Sigmoid colon (tissue), 7 donors: Measurements from ENCODE around the gene LRCH4. TPM values are rescaled to one million over a fixed set of nuclear protein-coding genes. Genes with fewer than 3 reads are reported as not detected.
"Not testable (repeated sequence)": the region's sequence is repeated elsewhere in the genome, so short reads cannot be mapped to it uniquely, and the experiment has no call there.

Experiments used
- DNase-seq: peaks from one replicate; pipeline ENCODE4 v3.0.0-alpha.2; 2019
- H3K27ac ChIP-seq, 4 donors: fragments of 200-600 bp; sonication (generic); one replicate each; pipeline ENCODE4 v1.5.1; 2016 to 2019; ENCODE audit warnings: mild to moderate bottlenecking in 1 of 4
- H3K27me3 ChIP-seq, 3 donors: fragments of 200-600 bp; sonication (generic); one replicate each; pipeline ENCODE4 v1.5.1; 2019; ENCODE audit warnings: mild to moderate bottlenecking in 1 of 3
- H3K36me3 ChIP-seq, 4 donors: fragments of 200-600 bp; sonication (generic); one replicate each; pipeline ENCODE4 v1.5.1; 2016 to 2019
- H3K4me1 ChIP-seq, 4 donors: fragments of 200-600 bp; sonication (generic); one replicate each; pipeline ENCODE4 v1.5.1; 2017 to 2019
- H3K4me3 ChIP-seq, 4 donors: fragments of 200-600 bp; sonication (generic); one replicate each; pipeline ENCODE4 v1.5.1; 2017 to 2019; ENCODE audit warnings: mild to moderate bottlenecking in 2 of 4, moderate library complexity in 1 of 4
- H3K9me3 ChIP-seq, 4 donors: fragments of 200-600 bp in 3 of 4; sonication (generic) in 3 of 4; one replicate each; pipeline versions ENCODE4 v1.5.1 to v1.6.1; 2013 to 2019
- EP300 ChIP-seq, 4 donors: sonication (generic); formaldehyde crosslinking; IDR thresholded peaks; one replicate each; pipeline ENCODE4 v1.6.1; 2017; ENCODE audit warnings: antibody characterized with exemption in 4 of 4
- POLR2A ChIP-seq, 2 donors: fragments of 450-650 bp; IDR thresholded peaks; one replicate each; pipeline ENCODE4 v1.6.1; 2016; ENCODE audit warnings: antibody characterized with exemption in 2 of 2, mild to moderate bottlenecking in 2 of 2, moderate library complexity in 2 of 2
- POLR2AphosphoS5 ChIP-seq, 4 donors: sonication (generic); formaldehyde crosslinking; IDR thresholded peaks; one replicate each; pipeline ENCODE4 v1.6.1; 2017; ENCODE audit warnings: antibody characterized with exemption in 4 of 4
- WGBS, 2 donors: extraction: QIAGEN DNeasy Blood & Tissue Kit; methylation state at CpG; one replicate each; pipeline ENCODE4 v1.1.7; 2013; 5-methylcytosine and 5-hydroxymethylcytosine counted together
- intact Hi-C: fragments of 100-400 bp; cut with DNase I; formaldehyde crosslinking; loops from one replicate; pipeline ENCODE4 v1.15.1; 2023
- polyA plus RNA-seq, 3 donors: library from polyadenylated mRNA; stranded (reverse); fragments of 200-250 nt; gene quantifications; one replicate each; pipeline ENCODE4 v1.2.3, GENCODE V29; 2013
- total RNA-seq, 4 donors: library from RNA; depleted of rRNA; stranded (reverse); fragments of >200 nt; gene quantifications; one replicate each; pipeline ENCODE4 v1.1.0, GENCODE V29; 2016
- TF ChIP-seq, protein P1 (sequence below), 4 experiments: fragments of 450-650 bp in 3 of 4; fragments of 200-600 bp in 1 of 4; IDR thresholded peaks; one replicate each; pipeline ENCODE4 v1.5.1; 2016 to 2019; ENCODE audit warnings: antibody characterized with exemption in 4 of 4, mild to moderate bottlenecking in 3 of 4, moderate library complexity in 2 of 4
- donor health status: healthy with polysubstance abuse.
- donor health status: Bipolar disorder and iron deficiency.
- donor health status: healthy.

LRCH4 gene
- total and polyA plus RNA-seq, 7 donors: 28.2 to 92.3 (median 40.7) TPM

DNA sequence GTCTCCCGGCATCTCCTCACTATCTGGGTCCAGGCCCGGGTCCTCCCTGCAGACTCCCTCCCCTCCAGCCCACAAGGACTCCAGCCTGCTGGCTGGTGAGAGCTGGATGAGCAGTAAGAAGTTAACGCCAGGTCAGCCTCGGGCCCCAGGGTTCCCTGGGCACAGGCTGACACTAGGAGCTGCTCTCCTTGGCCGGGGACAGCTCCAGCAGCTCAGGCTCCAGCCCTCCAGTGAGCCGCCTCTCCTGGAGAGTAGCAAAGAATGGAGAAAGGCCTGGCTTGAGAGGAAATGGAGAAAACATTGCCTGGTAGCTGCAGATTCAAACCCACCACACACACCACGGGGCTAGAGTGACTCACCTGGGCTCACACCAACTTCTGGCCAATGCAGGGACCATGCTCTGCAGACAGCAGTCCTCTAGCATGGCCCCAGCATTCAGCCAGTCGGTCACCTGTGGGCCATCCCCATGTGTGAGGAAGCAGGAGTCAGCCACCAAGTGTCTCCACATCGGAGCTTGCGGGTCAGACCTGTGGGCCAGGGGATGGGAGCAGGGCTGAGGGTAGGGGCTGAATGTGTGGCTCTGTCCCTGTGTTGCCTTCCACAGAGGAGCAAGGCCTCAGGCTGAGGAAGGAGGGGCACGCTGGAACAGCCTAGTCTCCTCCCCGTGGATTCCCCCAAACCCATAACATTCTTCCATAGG, 18.7 kb downstream of the LRCH4 start:
- intact Hi-C loops: no loop called here
- Histone ChIP-seq H3K4me3 (no peak overlapping the region), H3K4me1 (peaks cover 2 to 14% (median 12%) of the 10 kb centered on the region in 4 donors), H3K36me3 (peaks cover 0 to 12% (median 5%) of the 10 kb centered on the region in 4 donors), H3K9me3 (no peaks in the 10 kb centered on the region), H3K27ac (no peak overlapping the region), H3K27me3 (peaks cover 0 to 27% (median 2%) of the 10 kb centered on the region in 3 donors)
- WGBS, 2 donors: 81% methylated on average over 12 of the region's 12 CpGs
- TF ChIP-seq POLR2AphosphoS5 (IDR thresholded peaks at IDR 0.05) (no peak), EP300 (IDR thresholded peaks at IDR 0.05) (no peak), POLR2A (IDR thresholded peaks at IDR 0.05) (no peak)
- TF ChIP-seq, protein P1, sequence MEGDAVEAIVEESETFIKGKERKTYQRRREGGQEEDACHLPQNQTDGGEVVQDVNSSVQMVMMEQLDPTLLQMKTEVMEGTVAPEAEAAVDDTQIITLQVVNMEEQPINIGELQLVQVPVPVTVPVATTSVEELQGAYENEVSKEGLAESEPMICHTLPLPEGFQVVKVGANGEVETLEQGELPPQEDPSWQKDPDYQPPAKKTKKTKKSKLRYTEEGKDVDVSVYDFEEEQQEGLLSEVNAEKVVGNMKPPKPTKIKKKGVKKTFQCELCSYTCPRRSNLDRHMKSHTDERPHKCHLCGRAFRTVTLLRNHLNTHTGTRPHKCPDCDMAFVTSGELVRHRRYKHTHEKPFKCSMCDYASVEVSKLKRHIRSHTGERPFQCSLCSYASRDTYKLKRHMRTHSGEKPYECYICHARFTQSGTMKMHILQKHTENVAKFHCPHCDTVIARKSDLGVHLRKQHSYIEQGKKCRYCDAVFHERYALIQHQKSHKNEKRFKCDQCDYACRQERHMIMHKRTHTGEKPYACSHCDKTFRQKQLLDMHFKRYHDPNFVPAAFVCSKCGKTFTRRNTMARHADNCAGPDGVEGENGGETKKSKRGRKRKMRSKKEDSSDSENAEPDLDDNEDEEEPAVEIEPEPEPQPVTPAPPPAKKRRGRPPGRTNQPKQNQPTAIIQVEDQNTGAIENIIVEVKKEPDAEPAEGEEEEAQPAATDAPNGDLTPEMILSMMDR (IDR thresholded peaks at IDR 0.05): no peak
- DNase-seq: no peak

DNA sequence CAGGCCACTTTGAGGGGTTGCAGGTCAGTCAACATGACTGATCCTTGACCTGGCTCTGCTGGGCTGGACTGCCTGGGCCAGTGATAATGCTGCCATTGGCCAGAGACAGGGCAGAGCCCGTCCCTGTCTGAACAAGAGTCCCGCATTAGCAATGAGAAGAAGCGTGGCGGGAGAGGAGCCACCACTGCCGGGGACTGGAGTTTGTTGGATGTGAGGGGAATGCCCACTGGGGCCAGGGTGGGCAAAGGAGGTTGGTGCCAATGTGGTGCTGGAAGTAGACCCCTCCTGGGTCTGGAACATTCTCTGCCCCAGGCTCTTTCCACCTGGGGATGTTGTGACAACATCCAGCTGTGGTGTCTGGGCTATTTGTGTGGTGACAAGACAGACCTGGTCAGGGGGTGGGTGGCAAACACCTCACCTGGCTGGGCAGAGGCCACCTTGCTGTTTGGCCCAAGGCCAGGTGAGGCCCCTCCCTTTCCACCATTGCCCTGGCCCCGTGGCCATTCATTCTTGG, 19.9 kb downstream of the LRCH4 start:
- H3K4me3 ChIP-seq: no peak overlapping the region
- H3K36me3 ChIP-seq: peaks cover 0 to 18% (median 5%) of the 10 kb centered on the region in 4 donors
- WGBS, 2 donors: 83 to 88% methylated on average over 6 of the region's 6 CpGs
- TF ChIP-seq POLR2A (IDR thresholded peaks at IDR 0.05) (no peak), EP300 (IDR thresholded peaks at IDR 0.05) (no peak), POLR2AphosphoS5 (IDR thresholded peaks at IDR 0.05) (no peak)
- TF ChIP-seq, protein P1 (IDR thresholded peaks at IDR 0.05): no peak
- peaks cover 0 to 17% (median 2%) of the 10 kb centered on the region in 3 donors for H3K27me3 ChIP-seq
- no peak overlapping the region for H3K27ac ChIP-seq
- no peak for DNase-seq
- no peaks in the 10 kb centered on the region for H3K9me3 ChIP-seq
- intact Hi-C loops: no loop called here
- H3K4me1 ChIP-seq: peaks cover 2 to 14% (median 12%) of the 10 kb centered on the region in 4 donors

DNA sequence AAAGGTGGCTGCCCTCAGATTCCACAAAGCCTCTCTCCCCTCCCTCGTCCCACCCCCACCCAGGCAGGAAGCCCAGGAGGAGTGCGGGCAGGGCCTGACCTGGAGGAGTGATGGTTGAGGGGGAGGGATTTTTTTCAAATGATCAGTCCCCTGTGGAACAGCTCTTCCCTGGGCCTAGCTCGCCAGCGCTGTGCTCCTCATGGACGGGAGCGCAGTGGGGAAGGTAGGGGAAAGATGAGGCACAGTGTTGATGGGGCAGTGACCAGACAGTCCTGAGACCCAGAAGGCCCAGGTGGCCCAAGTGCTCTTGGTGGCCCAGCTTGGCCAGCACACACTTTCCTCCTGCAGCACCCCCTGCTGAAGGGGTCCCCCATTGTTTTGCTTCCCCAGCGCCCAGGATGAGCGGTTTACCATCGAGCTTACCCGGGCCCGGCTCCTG, 20.8 kb downstream of the LRCH4 start:
- 97% methylated on average over 11 of the region's 11 CpGs for WGBS, 2 donors

DNA sequence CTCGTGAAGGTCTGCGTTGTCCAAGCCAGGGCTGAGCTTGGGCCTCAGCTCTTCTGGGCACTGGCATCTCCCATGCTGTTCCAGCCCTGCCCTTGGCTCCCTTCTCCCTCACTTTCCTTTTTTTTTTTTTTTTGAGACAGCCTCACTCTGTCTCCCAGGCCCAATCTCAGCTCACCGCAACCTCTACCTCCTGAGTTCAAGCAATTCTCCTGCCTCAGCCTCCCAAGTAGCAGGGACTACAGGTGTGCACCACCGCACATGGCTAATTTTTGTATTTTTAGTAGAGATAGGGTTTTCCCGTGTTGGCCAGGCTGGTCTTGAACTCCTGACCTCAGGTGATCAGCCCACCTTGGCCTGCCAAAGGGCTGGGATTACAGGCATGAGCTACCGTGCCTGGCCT, 21.5 kb downstream of the LRCH4 start:
- 89 to 95% methylated on average over 6 of the region's 6 CpGs for WGBS, 2 donors
- peaks cover 0 to 18% (median 5%) of the 10 kb centered on the region in 4 donors for H3K36me3 ChIP-seq
- not testable (repeated sequence) for H3K4me1 ChIP-seq, H3K9me3 ChIP-seq, H3K27me3 ChIP-seq, H3K27ac ChIP-seq, H3K4me3 ChIP-seq, DNase-seq
- intact Hi-C loops: loop anchor here (5.0 kb wide), 1 partner anchor 128 kb away; the partner anchor contains the start of gene GIGYF1

More for the DNA sequence above, 20.8 kb downstream of the LRCH4 start:
- no peak for DNase-seq
- intact Hi-C loops: no loop called here
- no peak overlapping the region for H3K27ac ChIP-seq
- H3K36me3 ChIP-seq: peaks cover 0 to 18% (median 5%) of the 10 kb centered on the region in 4 donors
- H3K27me3 ChIP-seq: peaks cover 0 to 10% (median 2%) of the 10 kb centered on the region in 3 donors
- H3K9me3 ChIP-seq: no peaks in the 10 kb centered on the region
- TF ChIP-seq POLR2AphosphoS5 (IDR thresholded peaks at IDR 0.05) (no peak), EP300 (IDR thresholded peaks at IDR 0.05) (no peak), POLR2A (IDR thresholded peaks at IDR 0.05) (no peak)
- TF ChIP-seq, protein P1 (IDR thresholded peaks at IDR 0.05): no peak
- no peak overlapping the region for H3K4me3 ChIP-seq
- peaks cover 1 to 10% (median 7%) of the 10 kb centered on the region in 4 donors for H3K4me1 ChIP-seq

DNA sequence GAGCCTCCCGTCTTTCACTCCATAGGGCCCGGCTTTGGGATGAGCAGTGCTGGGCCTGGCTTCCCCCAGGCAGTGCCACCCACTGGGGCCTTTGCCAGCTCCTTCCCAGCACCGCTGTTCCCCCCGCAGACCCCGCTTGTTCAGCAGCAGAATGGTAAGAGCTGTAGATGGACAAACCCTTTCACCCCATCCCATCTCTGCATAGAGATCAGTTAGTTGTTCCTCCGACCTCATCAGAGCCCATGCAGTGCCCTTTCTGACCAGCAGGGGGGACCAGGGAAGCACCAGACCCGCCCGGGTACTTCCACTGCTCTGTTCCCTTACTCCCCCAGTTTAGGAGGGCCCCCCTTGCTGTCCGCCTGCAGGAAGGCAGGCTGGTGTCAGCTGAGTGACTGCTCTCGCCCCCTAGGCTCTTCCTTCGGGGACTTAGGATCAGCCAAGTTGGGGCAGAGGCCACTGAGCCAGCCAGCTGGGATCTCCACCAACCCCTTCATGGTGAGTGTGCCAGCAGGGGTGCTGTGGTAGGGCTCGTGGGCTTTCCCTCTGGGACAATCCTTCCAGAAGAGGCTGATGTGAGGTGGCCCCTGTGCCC, 22.0 kb downstream of the LRCH4 start:
- Histone ChIP-seq H3K4me1 (peaks cover 0 to 5% (median 0%) of the 10 kb centered on the region in 4 donors), H3K27me3 (no peaks in the 10 kb centered on the region), H3K9me3 (no peaks in the 10 kb centered on the region), H3K36me3 (peaks cover 0 to 18% (median 5%) of the 10 kb centered on the region in 4 donors), H3K4me3 (no peak overlapping the region), H3K27ac (no peak overlapping the region)
- TF ChIP-seq POLR2A (IDR thresholded peaks at IDR 0.05): no peak
- TF ChIP-seq, protein P1 (IDR thresholded peaks at IDR 0.05): peak; percentile 84 to 98 (median 93)
- peak; percentile 89 for DNase-seq
- intact Hi-C loops: loop anchor here (5.0 kb wide), 1 partner anchor 128 kb away; the partner anchor contains the start of gene GIGYF1
- WGBS, 2 donors: 35 to 46% methylated on average over 12 of the region's 12 CpGs
